Measurements from ENCODE around the gene CELSR1.

CELSR1 gene

GRCh38 chr22:46531581-46532175 lies 5.7 kb downstream of the CELSR1 start:
- H3K4me3 ChIP-seq (replicated peaks; ENCODE audit: low read depth, low read length) = no peak overlapping the region
- no peak for DNase-seq (ENCODE audit: extremely low read depth, low read depth)
- TF ChIP-seq CTCF (IDR thresholded peaks at IDR 0.05; ENCODE audit: low read depth, low read length, missing control alignments) = no peak

GRCh38 chr22:46528121-46528610 lies 9.3 kb downstream of the CELSR1 start:
- TF ChIP-seq CTCF (IDR thresholded peaks at IDR 0.05; ENCODE audit: low read depth, low read length, missing control alignments) = no peak
- no peak overlapping the region for H3K4me3 ChIP-seq (replicated peaks; ENCODE audit: low read depth, low read length)

GRCh38 chr22:46526244-46526839 lies 11.1 kb downstream of the CELSR1 start:
- TF ChIP-seq CTCF (IDR thresholded peaks at IDR 0.05; ENCODE audit: low read depth, low read length, missing control alignments) = no peak
- no peak overlapping the region for H3K4me3 ChIP-seq (replicated peaks; ENCODE audit: low read depth, low read length)

More at GRCh38 chr22:46528121-46528610, 9.3 kb downstream of the CELSR1 start:
- no peak for DNase-seq (ENCODE audit: extremely low read depth, low read depth)

GRCh38 chr22:46525389-46526243 lies 11.8 kb downstream of the CELSR1 start:
- H3K4me3 ChIP-seq (replicated peaks; ENCODE audit: low read depth, low read length) = no peak overlapping the region
- no peak for TF ChIP-seq CTCF (IDR thresholded peaks at IDR 0.05; ENCODE audit: low read depth, low read length, missing control alignments)

More at GRCh38 chr22:46526244-46526839, 11.1 kb downstream of the CELSR1 start:
- DNase-seq (ENCODE audit: extremely low read depth, low read depth) = no peak

GRCh38 chr22:46524203-46524740 lies 13.1 kb downstream of the CELSR1 start:
- no peak for TF ChIP-seq CTCF (IDR thresholded peaks at IDR 0.05; ENCODE audit: low read depth, low read length, missing control alignments)
- H3K4me3 ChIP-seq (replicated peaks; ENCODE audit: low read depth, low read length) = no peak overlapping the region
- DNase-seq (ENCODE audit: extremely low read depth, low read depth) = no peak

More at GRCh38 chr22:46525389-46526243, 11.8 kb downstream of the CELSR1 start:
- DNase-seq (ENCODE audit: extremely low read depth, low read depth) = no peak

GRCh38 chr22:46522797-46523196 lies 14.6 kb downstream of the CELSR1 start:
- no peak for TF ChIP-seq CTCF (IDR thresholded peaks at IDR 0.05; ENCODE audit: low read depth, low read length, missing control alignments)
- no peak for DNase-seq (ENCODE audit: extremely low read depth, low read depth)
- H3K4me3 ChIP-seq (replicated peaks; ENCODE audit: low read depth, low read length) = no peak overlapping the region
